Measurements from ENCODE around the gene UMODL1.
A peak's percentile ranks its signal among the peaks of the same experiment; 100 is the strongest.

The UMODL1 gene

DNA sequence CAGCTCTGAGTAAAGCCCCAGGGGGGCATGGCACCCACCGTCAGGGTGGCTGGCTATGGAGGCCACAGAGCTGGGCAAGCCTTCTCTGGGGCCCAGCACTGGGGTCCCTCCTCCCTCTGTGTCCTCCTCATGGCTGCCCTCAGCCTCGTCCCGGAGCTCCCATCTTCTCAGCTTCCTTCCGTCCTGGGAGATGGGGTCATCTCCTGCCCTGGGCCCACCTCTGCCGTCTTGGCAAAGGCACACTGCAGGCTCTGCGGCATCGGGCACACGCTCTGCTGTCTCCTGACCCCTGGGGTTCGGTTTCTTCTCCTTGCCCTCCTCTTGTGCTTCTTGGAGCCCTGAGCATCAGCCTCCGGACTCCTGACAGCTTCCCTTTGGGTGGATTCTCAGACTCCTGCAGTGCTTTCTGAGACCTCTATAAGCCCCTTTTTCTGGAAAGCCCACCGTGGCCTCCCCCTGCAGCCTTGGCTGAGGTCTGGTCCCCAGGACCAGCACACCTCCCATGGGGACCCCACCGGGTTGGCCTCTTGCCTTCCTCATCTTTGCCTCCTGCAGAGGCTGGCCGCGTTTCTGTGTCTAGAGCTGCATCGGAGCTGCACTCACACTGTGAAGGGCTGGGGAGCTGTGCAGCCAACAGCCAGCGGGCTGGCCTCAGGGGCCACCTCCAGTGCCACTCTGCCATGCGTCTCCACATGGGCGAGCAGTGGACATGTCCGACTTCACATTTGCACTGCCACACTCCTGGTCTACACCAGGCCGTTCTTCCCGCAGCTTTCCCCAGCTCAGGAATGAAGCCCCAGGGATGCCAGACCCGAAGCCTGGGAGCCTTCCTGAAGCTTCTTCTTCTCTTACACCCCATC lies 11.6 kb downstream of the UMODL1 start:
- Mint-ChIP-seq H3K27me3 (peaks cover 0 to 15% of the 10 kb centered on the region in 2 donors), H3K27ac (peak overlapping the region in 1 of 2 donors; percentile 23), H3K4me1 (ENCODE audit: low read depth in 2 of 2) (peaks cover 0 to 11% of the 10 kb centered on the region in 2 donors), H3K36me3 (ENCODE audit: insufficient read depth) (peaks cover 2% of the 10 kb centered on the region), H3K4me3 (no peak overlapping the region), H3K9me3 (no peaks in the 10 kb centered on the region)
- ATAC-seq (replicated peaks): no peak
- DNase-seq: no peak

DNA sequence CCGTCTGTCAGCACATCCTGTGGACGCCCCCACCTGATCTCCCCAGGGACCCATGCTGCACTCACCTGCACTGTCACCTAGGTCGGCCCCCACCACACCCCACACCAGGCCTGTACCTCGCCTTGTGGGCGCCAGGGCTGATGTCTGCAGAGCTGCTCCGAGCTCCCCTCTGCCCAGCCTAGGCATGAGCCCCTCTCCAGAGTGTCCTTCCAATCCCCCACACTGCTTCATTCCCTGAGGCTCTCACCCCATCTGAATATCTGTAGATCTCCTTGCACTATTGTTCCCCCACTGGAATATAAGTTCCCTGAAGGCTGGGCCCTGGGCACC lies 12.2 kb downstream of the UMODL1 start:
- H3K4me3 Mint-ChIP-seq: no peak overlapping the region
- no peaks in the 10 kb centered on the region for H3K9me3 Mint-ChIP-seq
- DNase-seq (no peak), ATAC-seq (replicated peaks) (no peak)
- H3K27me3 Mint-ChIP-seq: peaks cover 0 to 15% of the 10 kb centered on the region in 2 donors
- H3K4me1 Mint-ChIP-seq (ENCODE audit: low read depth in 2 of 2): peaks cover 0 to 8% of the 10 kb centered on the region in 2 donors
- peaks cover 2% of the 10 kb centered on the region for H3K36me3 Mint-ChIP-seq (ENCODE audit: insufficient read depth)
- H3K27ac Mint-ChIP-seq: no peak overlapping the region

DNA sequence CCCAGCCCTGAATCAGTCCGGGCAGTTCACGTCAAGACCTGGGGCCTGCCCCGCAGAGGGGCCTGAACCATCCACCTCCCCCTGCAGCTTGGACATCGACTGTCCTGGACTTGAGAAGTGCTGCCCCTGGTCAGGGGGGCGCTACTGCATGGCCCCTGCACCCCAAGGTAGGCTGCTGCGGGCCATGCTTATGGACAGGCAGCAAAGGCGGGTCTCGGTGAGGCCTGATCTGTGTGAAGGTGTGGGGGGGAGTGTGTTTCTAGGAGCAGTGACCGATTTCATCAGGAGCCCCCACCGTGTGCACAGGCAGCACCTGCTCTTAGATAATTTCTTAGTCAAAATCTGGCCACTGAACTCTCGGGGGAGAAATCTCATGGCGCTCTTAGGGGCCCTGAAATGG lies 13.0 kb downstream of the UMODL1 start:
- Mint-ChIP-seq H3K36me3 (ENCODE audit: insufficient read depth) (peaks cover 2% of the 10 kb centered on the region), H3K4me3 (no peak overlapping the region), H3K9me3 (no peaks in the 10 kb centered on the region), H3K4me1 (ENCODE audit: low read depth in 2 of 2) (peaks cover 1 to 3% of the 10 kb centered on the region in 2 donors), H3K27me3 (peaks cover 0 to 23% of the 10 kb centered on the region in 2 donors), H3K27ac (no peak overlapping the region)
- no peak for ATAC-seq (replicated peaks)
- DNase-seq: no peak

DNA sequence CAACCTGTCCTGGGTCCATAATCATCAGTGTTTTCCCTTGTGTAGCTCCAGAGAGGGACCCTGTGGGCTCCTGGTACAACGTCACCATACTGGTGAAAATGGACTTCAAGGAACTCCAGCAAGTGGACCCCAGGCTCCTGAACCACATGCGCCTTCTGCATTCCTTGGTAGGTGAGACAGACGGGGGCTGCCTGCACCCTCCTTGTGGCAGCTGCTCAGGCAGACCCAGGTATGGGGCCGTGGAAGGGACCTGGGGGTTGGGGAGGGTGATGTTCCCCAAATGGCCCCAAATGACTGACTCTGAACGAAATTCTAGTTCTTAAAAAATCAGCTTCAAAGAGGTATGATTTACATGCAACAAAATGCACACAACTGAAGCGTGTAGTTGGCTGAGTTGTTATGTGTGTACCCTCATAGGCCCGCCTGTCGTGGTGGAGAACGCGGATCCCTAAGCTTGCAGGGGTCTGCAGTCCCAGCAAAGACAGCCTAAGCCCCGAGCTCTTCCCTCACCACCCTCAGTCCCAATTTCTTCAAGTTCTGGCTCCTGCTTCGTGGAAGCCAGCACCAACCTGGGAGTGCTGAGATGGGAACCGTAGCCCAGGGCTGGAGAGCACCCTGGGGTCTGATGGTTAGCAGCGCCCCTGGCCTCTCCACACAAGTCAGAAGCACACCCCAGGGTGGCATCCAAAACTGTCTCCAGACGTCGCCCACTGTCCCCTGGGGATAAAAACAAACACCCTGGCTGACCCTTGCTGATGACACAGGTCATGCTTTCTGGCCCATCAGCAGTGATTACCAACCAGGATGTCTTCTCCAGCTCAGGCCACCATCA lies 14.3 kb downstream of the UMODL1 start:
- H3K4me3 Mint-ChIP-seq: no peak overlapping the region
- DNase-seq: no peak
- no peaks in the 10 kb centered on the region for H3K9me3 Mint-ChIP-seq
- peaks cover 0 to 35% of the 10 kb centered on the region in 2 donors for H3K27me3 Mint-ChIP-seq
- no peaks in the 10 kb centered on the region for H3K36me3 Mint-ChIP-seq (ENCODE audit: insufficient read depth)
- no peak for ATAC-seq (replicated peaks)
- peaks cover 6% of the 10 kb centered on the region in 2 donors for H3K4me1 Mint-ChIP-seq (ENCODE audit: low read depth in 2 of 2)
- H3K27ac Mint-ChIP-seq: no peak overlapping the region

DNA sequence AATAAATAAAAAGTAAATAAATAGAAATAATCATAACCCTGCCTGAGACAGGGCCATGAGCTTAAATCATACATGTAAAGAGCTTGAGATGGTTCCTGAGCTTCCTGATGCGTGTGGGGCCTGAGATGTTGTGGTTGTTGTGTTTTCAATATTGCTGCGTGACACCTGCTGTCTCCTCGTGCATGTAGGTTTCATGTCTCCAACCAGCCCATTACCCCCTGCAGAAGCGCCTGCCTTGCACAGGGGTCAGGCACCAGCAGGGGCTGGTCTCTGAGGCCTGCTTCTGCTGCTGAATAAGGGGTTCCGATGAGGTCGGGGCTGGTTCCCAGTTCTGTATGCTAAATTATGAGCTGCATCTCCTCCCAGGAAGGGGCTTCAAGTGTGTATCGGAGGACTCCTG lies 15.9 kb downstream of the UMODL1 start:
- ATAC-seq (replicated peaks) (no peak), DNase-seq (no peak)
- Mint-ChIP-seq H3K4me3 (no peak overlapping the region), H3K27me3 (peaks cover 11 to 48% of the 10 kb centered on the region in 2 donors), H3K4me1 (ENCODE audit: low read depth in 2 of 2) (peaks cover 6 to 8% of the 10 kb centered on the region in 2 donors), H3K9me3 (no peaks in the 10 kb centered on the region), H3K27ac (no peak overlapping the region), H3K36me3 (ENCODE audit: insufficient read depth) (no peaks in the 10 kb centered on the region)

DNA sequence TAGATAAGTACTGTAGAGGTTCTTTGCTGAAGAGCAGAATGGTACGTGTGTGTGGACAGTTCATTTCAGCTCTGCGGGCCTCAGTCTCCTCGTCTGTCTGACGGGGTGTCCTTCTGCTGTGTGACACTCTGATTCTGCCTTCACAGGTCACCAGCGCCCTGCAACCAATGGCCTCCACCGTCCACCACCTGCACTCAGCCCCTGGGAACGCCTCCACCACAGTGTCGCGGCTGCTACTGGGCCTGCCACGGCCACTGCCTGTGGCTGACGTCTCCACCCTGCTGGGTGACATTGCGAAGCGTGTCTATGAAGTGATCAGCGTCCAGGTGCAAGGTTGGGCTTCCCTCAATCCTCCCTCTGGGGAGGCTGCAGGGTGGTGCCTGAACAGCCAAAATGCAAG lies 17.0 kb downstream of the UMODL1 start:
- DNase-seq: no peak
- no peak for ATAC-seq (replicated peaks)
- Mint-ChIP-seq H3K27ac (no peak overlapping the region), H3K9me3 (no peaks in the 10 kb centered on the region), H3K36me3 (ENCODE audit: insufficient read depth) (no peaks in the 10 kb centered on the region), H3K27me3 (peaks cover 11 to 43% of the 10 kb centered on the region in 2 donors), H3K4me1 (ENCODE audit: low read depth in 2 of 2) (peaks cover 6 to 8% of the 10 kb centered on the region in 2 donors), H3K4me3 (no peak overlapping the region)

DNA sequence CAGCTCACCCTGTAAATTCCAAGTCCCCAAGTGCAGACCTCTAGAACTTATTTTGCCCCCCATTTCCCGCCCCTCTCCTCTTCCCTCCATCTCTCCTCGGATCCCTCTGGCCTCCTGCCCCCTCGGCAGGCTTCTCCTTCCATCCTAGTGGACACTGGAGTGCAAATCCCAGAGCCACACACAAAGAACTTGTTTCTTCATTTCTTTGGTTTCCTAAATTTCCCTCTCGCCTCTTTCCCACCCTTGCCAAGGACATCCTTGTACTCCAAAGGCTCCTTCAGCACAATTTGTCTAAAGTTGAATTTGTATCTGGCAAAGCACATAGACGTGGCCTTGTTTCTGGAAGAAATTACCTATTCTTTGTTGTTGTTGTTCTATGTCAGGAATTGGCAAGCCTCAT lies 17.5 kb downstream of the UMODL1 start:
- ATAC-seq (replicated peaks) (no peak), DNase-seq (no peak)
- Mint-ChIP-seq H3K4me1 (ENCODE audit: low read depth in 2 of 2) (peaks cover 6 to 8% of the 10 kb centered on the region in 2 donors), H3K9me3 (no peaks in the 10 kb centered on the region), H3K36me3 (ENCODE audit: insufficient read depth) (no peaks in the 10 kb centered on the region), H3K27me3 (peaks cover 16 to 38% of the 10 kb centered on the region in 2 donors), H3K27ac (peak overlapping the region in 1 of 2 donors; percentile 9), H3K4me3 (no peak overlapping the region)

DNA sequence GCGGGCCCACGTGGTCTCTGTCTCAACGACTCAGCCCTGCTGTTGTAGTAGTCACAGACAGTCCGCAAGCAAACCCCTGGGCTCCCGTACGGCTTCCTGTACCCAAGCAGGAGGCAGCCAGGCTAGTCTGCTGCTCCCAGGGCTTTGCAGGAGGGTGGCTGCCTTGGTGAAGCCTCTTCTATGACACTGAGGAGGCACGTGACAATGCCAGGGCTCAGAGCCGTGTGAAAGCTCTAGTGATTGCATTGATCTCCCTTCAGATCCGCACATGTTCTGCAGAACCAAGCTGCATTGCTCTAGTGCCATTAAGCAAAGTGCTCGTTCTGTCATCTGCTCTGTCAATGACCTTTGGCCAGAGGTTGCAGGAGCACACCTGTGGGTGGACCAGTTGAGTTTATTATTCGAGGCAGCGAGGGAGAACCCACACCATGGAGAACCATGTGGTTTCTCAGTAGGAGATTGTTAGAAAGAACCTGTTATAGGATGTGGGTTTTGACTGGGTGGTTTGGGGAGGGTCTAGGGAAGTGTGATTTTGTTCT lies 18.0 kb downstream of the UMODL1 start:
- no peak for DNase-seq
- H3K27me3 Mint-ChIP-seq: peaks cover 17 to 36% of the 10 kb centered on the region in 2 donors
- H3K27ac Mint-ChIP-seq: peak overlapping the region; percentile 9 to 83
- ATAC-seq (replicated peaks): peak; percentile 22
- H3K4me1 Mint-ChIP-seq (ENCODE audit: low read depth in 2 of 2): peaks cover 6 to 8% of the 10 kb centered on the region in 2 donors
- no peaks in the 10 kb centered on the region for H3K9me3 Mint-ChIP-seq
- H3K4me3 Mint-ChIP-seq: no peak overlapping the region
- no peaks in the 10 kb centered on the region for H3K36me3 Mint-ChIP-seq (ENCODE audit: insufficient read depth)

DNA sequence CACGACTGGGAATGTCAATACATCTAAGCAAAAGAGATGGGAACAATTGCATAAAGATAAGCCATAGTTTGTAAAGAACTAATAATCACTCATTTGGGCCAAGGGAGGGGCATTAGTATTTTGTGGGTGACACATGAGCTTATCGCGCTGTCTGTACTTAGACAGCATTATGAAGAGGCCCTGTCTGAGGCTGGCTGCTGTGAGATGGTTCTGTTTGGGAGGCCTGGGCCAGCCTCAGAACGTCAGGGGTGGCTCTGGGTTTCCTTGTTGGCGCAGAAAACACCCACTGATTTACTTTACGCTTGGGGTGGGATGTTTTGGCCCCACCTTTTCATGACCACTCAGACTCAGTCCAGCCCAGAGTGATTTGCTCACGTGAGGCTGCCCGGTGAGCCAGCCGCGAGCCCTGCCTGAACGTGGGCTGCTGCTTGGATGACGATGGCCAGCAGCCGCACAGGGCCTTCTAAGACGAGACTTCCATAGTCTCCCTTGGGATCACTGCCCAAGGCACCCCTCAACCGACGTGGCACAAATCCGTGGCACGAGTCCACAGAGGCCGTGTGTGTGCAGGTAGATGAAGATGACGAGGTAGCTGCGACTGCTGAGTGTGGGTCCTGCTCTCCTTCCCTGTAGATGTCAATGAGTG lies 18.7 kb downstream of the UMODL1 start:
- Mint-ChIP-seq H3K9me3 (no peaks in the 10 kb centered on the region), H3K4me3 (no peak overlapping the region), H3K36me3 (ENCODE audit: insufficient read depth) (no peaks in the 10 kb centered on the region), H3K4me1 (ENCODE audit: low read depth in 2 of 2) (peaks cover 6 to 8% of the 10 kb centered on the region in 2 donors), H3K27ac (peak overlapping the region in 1 of 2 donors; percentile 83), H3K27me3 (peaks cover 17 to 36% of the 10 kb centered on the region in 2 donors)
- ATAC-seq (replicated peaks) (peak; percentile 32), DNase-seq (no peak)

DNA sequence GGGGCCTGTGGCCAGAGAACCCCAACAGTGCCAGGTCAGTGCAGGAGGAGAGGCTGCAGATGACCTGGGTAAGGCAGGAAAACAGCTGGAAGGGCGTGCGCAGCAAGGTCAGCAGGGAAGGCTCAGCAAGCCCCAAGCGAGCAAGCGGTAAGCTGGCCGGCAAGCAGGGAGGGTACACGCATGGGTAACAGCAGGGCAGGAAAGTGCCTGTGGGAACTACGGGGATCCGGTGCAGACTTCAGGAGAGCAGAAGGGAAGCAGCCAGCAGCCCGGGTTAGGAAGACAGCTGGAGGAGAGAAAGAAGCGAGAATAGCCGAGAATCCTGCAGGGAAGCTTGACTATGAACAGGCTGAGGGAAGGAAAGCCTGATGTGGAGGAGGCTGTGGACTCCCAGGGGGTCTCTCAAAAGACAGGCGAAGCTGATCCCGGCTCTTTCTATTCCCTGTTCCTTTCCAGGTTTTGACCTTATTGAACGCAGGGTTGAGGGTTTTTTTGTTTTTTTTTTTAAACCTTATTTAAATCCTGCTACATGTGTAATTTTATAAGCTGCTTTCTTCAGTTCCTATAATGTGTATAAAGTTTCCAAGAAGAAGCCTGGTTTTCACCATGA lies 20.9 kb downstream of the UMODL1 start:
- peaks cover 0 to 3% of the 10 kb centered on the region in 2 donors for H3K9me3 Mint-ChIP-seq
- H3K4me1 Mint-ChIP-seq (ENCODE audit: low read depth in 2 of 2): peaks cover 6 to 8% of the 10 kb centered on the region in 2 donors
- ATAC-seq (replicated peaks) (no peak), DNase-seq (no peak)
- no peak overlapping the region for H3K4me3 Mint-ChIP-seq
- peaks cover 30 to 46% of the 10 kb centered on the region in 2 donors for H3K27me3 Mint-ChIP-seq
- H3K27ac Mint-ChIP-seq: no peak overlapping the region
- H3K36me3 Mint-ChIP-seq (ENCODE audit: insufficient read depth): no peaks in the 10 kb centered on the region

DNA sequence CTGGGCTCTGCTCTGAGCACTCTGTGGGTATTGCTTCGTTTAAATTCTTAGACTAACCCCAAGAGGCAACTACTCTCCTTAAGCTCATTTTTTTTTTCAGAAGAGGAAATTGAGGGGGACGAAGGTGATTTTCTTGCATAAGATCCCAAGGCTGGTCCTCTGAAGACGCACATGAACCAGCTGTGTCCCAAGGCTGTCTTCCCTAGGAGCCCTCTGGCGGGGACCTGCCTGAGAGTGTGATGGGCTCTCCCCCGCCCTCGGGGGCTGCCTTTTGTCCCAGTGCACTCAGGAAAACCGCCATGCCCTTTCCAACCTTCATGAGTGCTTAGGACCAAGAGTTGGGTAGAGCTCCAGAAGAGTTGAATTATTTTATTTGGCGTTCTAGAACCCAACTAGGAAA lies 21.7 kb downstream of the UMODL1 start:
- no peak overlapping the region for H3K27ac Mint-ChIP-seq
- no peak for ATAC-seq (replicated peaks)
- H3K4me1 Mint-ChIP-seq (ENCODE audit: low read depth in 2 of 2): peaks cover 6 to 8% of the 10 kb centered on the region in 2 donors
- no peak overlapping the region for H3K4me3 Mint-ChIP-seq
- H3K9me3 Mint-ChIP-seq: peaks cover 0 to 3% of the 10 kb centered on the region in 2 donors
- peaks cover 34 to 52% of the 10 kb centered on the region in 2 donors for H3K27me3 Mint-ChIP-seq
- DNase-seq: no peak
- no peaks in the 10 kb centered on the region for H3K36me3 Mint-ChIP-seq (ENCODE audit: insufficient read depth)

DNA sequence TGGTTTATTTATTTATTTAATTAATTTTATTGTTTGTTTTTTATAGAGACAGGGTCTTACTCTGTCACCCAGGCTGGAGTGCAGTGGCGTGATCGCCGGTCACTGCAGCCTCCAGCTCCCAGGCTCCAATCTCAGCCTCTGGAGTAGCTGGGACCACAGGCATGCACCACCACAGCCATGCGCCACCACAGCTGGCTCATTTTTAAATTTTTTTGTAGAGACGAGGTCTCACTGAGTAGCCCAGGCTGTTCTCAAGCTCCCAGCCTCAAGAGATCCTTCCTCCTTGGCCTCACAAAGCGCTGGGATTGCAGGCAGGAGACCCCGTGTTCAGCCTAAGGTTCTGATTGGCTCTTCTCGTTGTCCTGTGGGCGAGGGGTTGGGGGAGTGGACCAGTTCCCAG lies 22.1 kb downstream of the UMODL1 start:
- ATAC-seq (replicated peaks): no peak
- no peaks in the 10 kb centered on the region for H3K36me3 Mint-ChIP-seq (ENCODE audit: insufficient read depth)
- DNase-seq: no peak
- peaks cover 6 to 8% of the 10 kb centered on the region in 2 donors for H3K4me1 Mint-ChIP-seq (ENCODE audit: low read depth in 2 of 2)
- H3K27ac Mint-ChIP-seq: no peak overlapping the region
- H3K4me3 Mint-ChIP-seq: no peak overlapping the region
- peaks cover 0 to 3% of the 10 kb centered on the region in 2 donors for H3K9me3 Mint-ChIP-seq
- H3K27me3 Mint-ChIP-seq: peaks cover 34 to 52% of the 10 kb centered on the region in 2 donors

DNA sequence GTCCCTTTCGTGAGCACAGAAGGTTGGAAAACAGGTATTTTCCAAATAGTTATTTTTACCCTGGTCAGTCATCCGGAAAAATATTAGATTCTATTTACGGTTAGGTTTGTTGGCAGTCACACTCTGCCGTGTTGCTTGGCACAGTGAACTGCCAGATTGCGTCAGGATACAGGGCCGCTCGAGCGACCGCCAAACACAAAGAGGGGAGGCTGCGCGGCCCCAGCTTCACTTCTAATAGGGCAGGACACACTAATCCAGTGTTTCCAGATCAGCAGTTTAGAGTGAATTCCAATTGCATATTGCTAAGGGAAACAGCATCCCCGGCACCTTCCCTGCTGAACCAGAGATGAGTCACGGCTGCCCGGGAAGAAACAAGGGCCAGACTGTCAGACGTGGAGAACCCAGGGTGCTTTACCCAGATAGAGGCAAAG lies 22.9 kb downstream of the UMODL1 start:
- ATAC-seq (replicated peaks) (no peak), DNase-seq (no peak)
- Mint-ChIP-seq H3K9me3 (peaks cover 0 to 3% of the 10 kb centered on the region in 2 donors), H3K4me3 (no peak overlapping the region), H3K27me3 (peaks cover 35 to 48% of the 10 kb centered on the region in 2 donors), H3K4me1 (ENCODE audit: low read depth in 2 of 2) (peaks cover 6 to 7% of the 10 kb centered on the region in 2 donors), H3K36me3 (ENCODE audit: insufficient read depth) (no peaks in the 10 kb centered on the region), H3K27ac (no peak overlapping the region)
